MM.1S (cell line): ENCODE data around the gene SLC4A5.

Experiments
- EZH2phosphoT487 ChIP-seq: fragments of 300-600 bp; sonication (generic); IDR thresholded peaks from 2 replicates; pipeline ENCODE4 v1.6.1; 2018; ENCODE audit warnings: antibody characterized with exemption, low read length
- TF ChIP-seq, protein P1 (sequence below): fragments of 300-600 bp; sonication (generic); IDR thresholded peaks from 2 replicates; pipeline ENCODE4 v1.5.1; 2016; ENCODE audit warnings: antibody characterized with exemption, low read length, mixed read lengths

DNA sequence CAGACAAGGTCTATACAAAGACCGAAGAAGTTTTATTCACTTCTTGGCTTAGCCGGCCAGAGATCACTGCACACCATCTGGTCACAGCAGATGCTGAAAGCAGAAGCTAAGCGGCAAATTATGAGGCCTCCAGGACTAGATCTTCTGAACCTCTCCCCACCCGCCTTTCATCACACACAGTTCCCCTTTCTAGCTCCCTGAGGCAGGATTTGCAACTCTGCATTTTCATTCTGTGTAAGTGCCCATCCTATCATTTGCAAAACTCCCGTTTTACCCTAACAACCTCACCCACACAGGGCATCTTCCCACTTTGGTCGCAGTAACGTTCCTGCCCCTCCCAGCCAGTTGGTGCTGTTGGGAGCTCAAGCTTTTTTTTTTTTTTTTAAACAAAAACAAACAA, 161.5 kb downstream of the SLC4A5 start:
- TF ChIP-seq, protein P1, sequence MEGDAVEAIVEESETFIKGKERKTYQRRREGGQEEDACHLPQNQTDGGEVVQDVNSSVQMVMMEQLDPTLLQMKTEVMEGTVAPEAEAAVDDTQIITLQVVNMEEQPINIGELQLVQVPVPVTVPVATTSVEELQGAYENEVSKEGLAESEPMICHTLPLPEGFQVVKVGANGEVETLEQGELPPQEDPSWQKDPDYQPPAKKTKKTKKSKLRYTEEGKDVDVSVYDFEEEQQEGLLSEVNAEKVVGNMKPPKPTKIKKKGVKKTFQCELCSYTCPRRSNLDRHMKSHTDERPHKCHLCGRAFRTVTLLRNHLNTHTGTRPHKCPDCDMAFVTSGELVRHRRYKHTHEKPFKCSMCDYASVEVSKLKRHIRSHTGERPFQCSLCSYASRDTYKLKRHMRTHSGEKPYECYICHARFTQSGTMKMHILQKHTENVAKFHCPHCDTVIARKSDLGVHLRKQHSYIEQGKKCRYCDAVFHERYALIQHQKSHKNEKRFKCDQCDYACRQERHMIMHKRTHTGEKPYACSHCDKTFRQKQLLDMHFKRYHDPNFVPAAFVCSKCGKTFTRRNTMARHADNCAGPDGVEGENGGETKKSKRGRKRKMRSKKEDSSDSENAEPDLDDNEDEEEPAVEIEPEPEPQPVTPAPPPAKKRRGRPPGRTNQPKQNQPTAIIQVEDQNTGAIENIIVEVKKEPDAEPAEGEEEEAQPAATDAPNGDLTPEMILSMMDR = no peak
- no peak for TF ChIP-seq EZH2phosphoT487
